CD4-positive, alpha-beta T cell treated with Interleukin-6 at 100 ng/mL for 8 hours (primary cell): ENCODE data around the gene CST2.
"Not testable (repeated sequence)": the region's sequence is repeated elsewhere in the genome, so short reads cannot be mapped to it uniquely, and the experiment has no call there.

Experiments used
- DNase-seq: peaks from one replicate; pipeline ENCODE4 v3.0.0-alpha.2; 2020; ENCODE audit warnings: mixed read lengths, low spot score

CST2 gene

GRCh38 chr20:23810349-23810748, 16.2 kb downstream of the CST2 start:
- DNase-seq = not testable (repeated sequence)

- DNase-seq = no peak
These were observed 25.7 kb downstream of the CST2 start for GRCh38 chr20:23800865-23801264.

- not testable (repeated sequence) for DNase-seq
These were observed 27.2 kb downstream of the CST2 start for GRCh38 chr20:23799216-23799847.

GRCh38 chr20:23795526-23795925, 31.0 kb downstream of the CST2 start:
- no peak for DNase-seq

- DNase-seq = no peak
These were observed 31.7 kb downstream of the CST2 start for GRCh38 chr20:23794841-23795240.

- DNase-seq = no peak
These were observed 32.5 kb downstream of the CST2 start for GRCh38 chr20:23794065-23794464.

- DNase-seq = no peak
These were observed 43.1 kb downstream of the CST2 start for GRCh38 chr20:23783447-23783846.

- no peak for DNase-seq
These were observed 44.1 kb downstream of the CST2 start for GRCh38 chr20:23782366-23782983.

GRCh38 chr20:23778676-23779075, 47.9 kb downstream of the CST2 start:
- DNase-seq = not testable (repeated sequence)

- not testable (repeated sequence) for DNase-seq
These were observed 49.1 kb downstream of the CST2 start for GRCh38 chr20:23777380-23777779.

GRCh38 chr20:23776067-23776771, 50.3 kb downstream of the CST2 start:
- no peak for DNase-seq

GRCh38 chr20:23774081-23774480, 52.4 kb downstream of the CST2 start:
- no peak for DNase-seq
